CD8-positive, alpha-beta memory T cell (primary cell): ENCODE results near the gene GPATCH8. TPM values are rescaled to one million over a fixed set of nuclear protein-coding genes. Genes with fewer than 3 reads are reported as not detected.
A peak's percentile ranks its signal among the peaks of the same experiment; 100 is the strongest.

Experiments
- CTCF ChIA-PET: fragments of 350-600 bp; sonication (Branson Sonifier 250); formaldehyde crosslinking; loops from one replicate; lab custom pipeline; 2021; ENCODE audit warnings: antibody characterized with exemption; lab: Charles Lee
- POLR2A ChIA-PET: fragments of 350-600 bp; sonication (Branson Sonifier 250); formaldehyde crosslinking; loops from one replicate; lab custom pipeline; 2021; ENCODE audit warnings: antibody characterized with exemption; lab: Charles Lee
- DNase-seq, 5 donors: peaks; one replicate each; pipeline versions ENCODE4 v3.0.0 to v3.0.0-alpha.2; 2020 to 2022; ENCODE audit warnings: mixed read lengths in 1 of 5
- H3K27ac ChIP-seq: one replicate; pipeline ENCODE4 v1.7.0; 2013; ENCODE audit warnings: low read depth, mild to moderate bottlenecking, low read length, moderate library complexity
- H3K27me3 ChIP-seq: 2 replicates; pipeline ENCODE4 v1.7.0; 2013; ENCODE audit warnings: low read length, mild to moderate bottlenecking; ENCODE audit not compliant: insufficient read depth, poor library complexity, severe bottlenecking
- H3K36me3 ChIP-seq: 2 replicates; pipeline ENCODE4 v1.7.0; 2013; ENCODE audit warnings: mild to moderate bottlenecking, low read length, moderate library complexity; ENCODE audit not compliant: insufficient read depth
- H3K4me1 ChIP-seq: 2 replicates; pipeline ENCODE4 v1.7.0; 2013; ENCODE audit warnings: mild to moderate bottlenecking, low read length, moderate library complexity; ENCODE audit not compliant: insufficient read depth
- H3K4me3 ChIP-seq: 2 replicates; pipeline ENCODE4 v1.7.0; 2013; ENCODE audit warnings: mild to moderate bottlenecking, low read length
- H3K9me3 ChIP-seq: 2 replicates; pipeline ENCODE4 v1.7.0; 2013; ENCODE audit warnings: mild to moderate bottlenecking, low read length
- H3K27ac Mint-ChIP-seq, 8 donors: one replicate each; pipeline ENCODE4 v1.8.0; 2020 to 2021; ENCODE audit warnings: mixed read lengths in 8 of 8, mild to moderate bottlenecking in 6 of 8, inconsistent platforms in 3 of 8, moderate library complexity in 3 of 8
- H3K27me3 Mint-ChIP-seq, 2 donors: one replicate each; pipeline ENCODE4 v1.8.0; 2020 to 2021; ENCODE audit warnings: mixed read lengths in 2 of 2, mild to moderate bottlenecking in 1 of 2, moderate library complexity in 1 of 2
- H3K36me3 Mint-ChIP-seq, 3 donors: one replicate each; pipeline ENCODE4 v1.8.0; 2020 to 2021; ENCODE audit warnings: mixed read lengths in 3 of 3, inconsistent platforms in 1 of 3, mild to moderate bottlenecking in 1 of 3
- H3K4me1 Mint-ChIP-seq, 3 donors: one replicate each; pipeline ENCODE4 v1.8.0; 2020 to 2021; ENCODE audit warnings: mixed read lengths in 3 of 3, inconsistent platforms in 1 of 3, mild to moderate bottlenecking in 1 of 3
- H3K4me3 Mint-ChIP-seq, 7 donors: one replicate each; pipeline ENCODE4 v1.8.0; 2020 to 2021; ENCODE audit warnings: mixed read lengths in 7 of 7, mild to moderate bottlenecking in 6 of 7, moderate library complexity in 4 of 7, inconsistent platforms in 2 of 7
- H3K9me3 Mint-ChIP-seq, 5 donors: one replicate each; pipeline ENCODE4 v1.8.0; 2020 to 2022; ENCODE audit warnings: mixed read lengths in 5 of 5, mild to moderate bottlenecking in 3 of 5, moderate library complexity in 2 of 5, inconsistent platforms in 1 of 5
- polyA plus RNA-seq: library from polyadenylated mRNA; unstranded; fragments of 300-500 nt; fragmentation: Illumina TruSeq; gene quantifications from one replicate; pipeline ENCODE4 v1.2.3, GENCODE V29; 2021
- total RNA-seq, 2 experiments: library from RNA; stranded (reverse); gene quantifications; one replicate each; pipeline ENCODE4 v1.2.3, GENCODE V29; 2021

GPATCH8 gene
- total and polyA plus RNA-seq, 3 experiments from 2014 or later = 41.6 to 73.3 (median 43.3) TPM

GRCh38 chr17:44493339-44493738 lies 9.9 kb downstream of the GPATCH8 start:
- Mint-ChIP-seq H3K9me3 (no peaks in the 10 kb centered on the region), H3K4me1 (peaks cover 51 to 77% (median 71%) of the 10 kb centered on the region in 3 donors), H3K4me3 (no peak overlapping the region), H3K36me3 (peaks cover 0 to 37% (median 7%) of the 10 kb centered on the region in 3 donors), H3K27ac (peak overlapping the region in 1 of 8 donors; percentile 47), H3K27me3 (no peaks in the 10 kb centered on the region)
- DNase-seq = no peak
- Histone ChIP-seq H3K36me3 (no peaks in the 10 kb centered on the region), H3K9me3 (no peaks in the 10 kb centered on the region), H3K27ac (no peak overlapping the region), H3K4me1 (peaks cover 18% of the 10 kb centered on the region), H3K4me3 (no peak overlapping the region), H3K27me3 (no peaks in the 10 kb centered on the region)
- POLR2A ChIA-PET = interaction anchor here (0.6 kb wide), 1 partner anchor 9 kb away, joined by 4 read pairs; no protein-coding TSS in a partner anchor
- CTCF ChIA-PET = no interaction called here

GRCh38 chr17:44492706-44493272 lies 10.4 kb downstream of the GPATCH8 start:
- Histone ChIP-seq H3K27ac (no peak overlapping the region), H3K27me3 (no peaks in the 10 kb centered on the region), H3K9me3 (no peaks in the 10 kb centered on the region), H3K4me1 (peaks cover 15% of the 10 kb centered on the region), H3K36me3 (no peaks in the 10 kb centered on the region), H3K4me3 (no peak overlapping the region)
- H3K4me1 Mint-ChIP-seq = peaks cover 48 to 71% (median 65%) of the 10 kb centered on the region in 3 donors
- no peaks in the 10 kb centered on the region for H3K9me3 Mint-ChIP-seq
- ChIA-PET CTCF (no interaction called here), POLR2A (no interaction called here)
- H3K4me3 Mint-ChIP-seq = no peak overlapping the region
- H3K27ac Mint-ChIP-seq = no peak overlapping the region
- H3K27me3 Mint-ChIP-seq = no peaks in the 10 kb centered on the region
- peaks cover 0 to 34% (median 7%) of the 10 kb centered on the region in 3 donors for H3K36me3 Mint-ChIP-seq
- no peak for DNase-seq

DNA sequence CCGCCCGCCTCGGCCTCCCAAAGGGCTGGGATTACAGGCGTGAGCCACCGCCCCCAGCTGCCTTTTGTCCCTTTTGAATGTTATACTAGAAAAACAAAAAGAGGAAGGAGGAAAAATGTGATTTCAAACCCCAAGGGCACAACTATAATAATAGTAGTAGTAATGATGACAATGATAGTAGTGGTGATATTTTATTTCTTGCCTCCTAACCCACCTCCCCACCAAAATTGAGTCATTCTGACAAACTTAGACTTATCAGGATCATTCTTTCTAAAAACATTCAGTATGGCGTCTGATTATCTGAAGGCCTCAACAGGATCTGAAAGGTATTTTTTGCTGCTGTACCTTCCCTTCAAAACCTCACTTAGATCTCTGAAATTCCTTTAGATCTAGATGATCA lies 13.6 kb downstream of the GPATCH8 start:
- no peaks in the 10 kb centered on the region for H3K9me3 Mint-ChIP-seq
- POLR2A ChIA-PET = no interaction called here
- DNase-seq = no peak
- peaks cover 45 to 65% (median 64%) of the 10 kb centered on the region in 3 donors for H3K4me1 Mint-ChIP-seq
- no peaks in the 10 kb centered on the region for H3K36me3 ChIP-seq
- peaks cover 8% of the 10 kb centered on the region for H3K4me1 ChIP-seq
- no peaks in the 10 kb centered on the region for H3K27me3 ChIP-seq
- H3K36me3 Mint-ChIP-seq = peaks cover 0 to 40% (median 8%) of the 10 kb centered on the region in 3 donors
- no peak overlapping the region for H3K27ac ChIP-seq
- no peak overlapping the region for H3K4me3 ChIP-seq
- CTCF ChIA-PET = no interaction called here
- H3K4me3 Mint-ChIP-seq = no peak overlapping the region
- H3K27ac Mint-ChIP-seq = no peak overlapping the region
- H3K9me3 ChIP-seq = no peaks in the 10 kb centered on the region
- no peaks in the 10 kb centered on the region for H3K27me3 Mint-ChIP-seq

GRCh38 chr17:44487170-44487569 lies 16.0 kb downstream of the GPATCH8 start:
- no peaks in the 10 kb centered on the region for H3K9me3 ChIP-seq
- Mint-ChIP-seq H3K4me1 (peaks cover 31 to 49% (median 48%) of the 10 kb centered on the region in 3 donors), H3K27me3 (no peaks in the 10 kb centered on the region), H3K4me3 (no peak overlapping the region), H3K27ac (peak overlapping the region in 2 of 8 donors; percentile 29 to 39), H3K9me3 (no peaks in the 10 kb centered on the region), H3K36me3 (peaks cover 0 to 28% (median 8%) of the 10 kb centered on the region in 3 donors)
- H3K36me3 ChIP-seq = no peaks in the 10 kb centered on the region
- POLR2A ChIA-PET = no interaction called here
- peaks cover 3% of the 10 kb centered on the region for H3K4me1 ChIP-seq
- CTCF ChIA-PET = no interaction called here
- no peak overlapping the region for H3K27ac ChIP-seq
- DNase-seq = no peak
- no peak overlapping the region for H3K4me3 ChIP-seq
- H3K27me3 ChIP-seq = no peaks in the 10 kb centered on the region

DNA sequence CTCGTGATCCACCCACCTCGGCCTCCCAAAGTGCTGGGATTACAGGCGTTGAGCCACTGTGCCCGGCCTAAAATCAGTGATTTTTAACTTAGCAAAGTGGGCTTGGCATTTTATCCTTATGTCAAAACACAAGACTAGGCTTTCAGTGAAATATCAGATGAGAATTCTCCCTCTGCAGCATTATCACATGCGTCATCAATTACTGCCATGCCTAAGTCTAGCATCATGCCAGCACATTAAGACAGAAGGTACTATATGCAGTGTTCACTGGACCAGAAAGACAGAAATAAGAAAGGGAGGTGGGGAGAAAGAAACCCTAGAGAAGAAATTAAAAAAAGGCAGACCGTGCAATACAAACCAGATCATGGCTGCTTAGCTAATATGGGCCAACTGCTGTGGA lies 29.8 kb downstream of the GPATCH8 start:
- no peak overlapping the region for H3K27ac Mint-ChIP-seq
- H3K4me3 Mint-ChIP-seq = no peak overlapping the region
- H3K27ac ChIP-seq = no peak overlapping the region
- ChIA-PET POLR2A (no interaction called here), CTCF (no interaction called here)
- peaks cover 3 to 44% (median 4%) of the 10 kb centered on the region in 3 donors for H3K36me3 Mint-ChIP-seq
- H3K9me3 Mint-ChIP-seq = no peaks in the 10 kb centered on the region
- H3K4me1 ChIP-seq = no peaks in the 10 kb centered on the region
- H3K9me3 ChIP-seq = no peaks in the 10 kb centered on the region
- no peaks in the 10 kb centered on the region for H3K36me3 ChIP-seq
- H3K27me3 ChIP-seq = no peaks in the 10 kb centered on the region
- no peaks in the 10 kb centered on the region for H3K27me3 Mint-ChIP-seq
- no peak overlapping the region for H3K4me3 ChIP-seq
- DNase-seq = no peak
- H3K4me1 Mint-ChIP-seq = peaks cover 30 to 60% (median 56%) of the 10 kb centered on the region in 3 donors

DNA sequence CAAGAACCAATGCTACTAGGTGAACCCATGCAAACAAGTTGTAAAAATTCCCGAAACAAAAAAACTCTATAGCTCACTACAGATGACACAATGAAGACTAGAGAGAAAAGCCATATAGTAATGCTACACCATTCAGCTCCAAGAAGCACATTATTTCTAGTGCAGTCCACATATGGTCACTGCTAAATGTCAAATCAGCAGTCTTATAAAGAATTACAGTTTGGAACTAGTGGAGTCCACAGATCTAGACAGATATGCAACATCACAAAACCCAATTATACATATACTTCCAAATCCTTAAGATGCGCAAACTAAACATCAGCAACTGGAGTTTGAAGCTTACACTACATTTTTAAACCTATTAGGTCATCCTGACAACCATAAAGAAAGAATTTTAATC lies 33.5 kb downstream of the GPATCH8 start:
- Mint-ChIP-seq H3K4me3 (no peak overlapping the region), H3K27me3 (no peaks in the 10 kb centered on the region), H3K4me1 (peaks cover 39 to 72% (median 68%) of the 10 kb centered on the region in 3 donors), H3K36me3 (peaks cover 3 to 61% (median 4%) of the 10 kb centered on the region in 3 donors), H3K9me3 (no peaks in the 10 kb centered on the region), H3K27ac (peak overlapping the region in 2 of 8 donors; percentile 26 to 47)
- H3K36me3 ChIP-seq = no peaks in the 10 kb centered on the region
- H3K4me3 ChIP-seq = no peak overlapping the region
- H3K9me3 ChIP-seq = no peaks in the 10 kb centered on the region
- peaks cover 7% of the 10 kb centered on the region for H3K4me1 ChIP-seq
- ChIA-PET CTCF (no interaction called here), POLR2A (no interaction called here)
- H3K27me3 ChIP-seq = no peaks in the 10 kb centered on the region
- no peak overlapping the region for H3K27ac ChIP-seq
- DNase-seq = no peak

DNA sequence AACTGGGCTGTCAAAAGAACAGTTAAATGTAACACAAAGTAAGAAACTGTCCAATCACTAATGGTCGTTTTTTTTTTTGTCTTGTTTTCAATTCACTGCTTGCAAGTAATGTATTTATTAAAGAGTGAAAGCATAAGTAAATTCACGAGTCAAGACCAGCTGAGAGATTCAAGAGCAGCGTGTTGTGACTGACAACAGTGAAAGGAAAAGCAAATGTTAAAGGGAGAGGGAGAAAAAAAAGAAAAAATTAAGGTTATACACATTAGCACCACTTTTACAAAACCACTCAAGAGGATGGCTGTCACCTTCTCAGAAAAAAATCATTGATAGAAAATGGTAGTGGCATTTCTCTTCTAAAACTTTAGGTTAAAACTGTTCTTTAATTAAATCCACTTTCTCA lies 36.1 kb downstream of the GPATCH8 start:
- Histone ChIP-seq H3K27ac (no peak overlapping the region), H3K36me3 (no peaks in the 10 kb centered on the region), H3K4me3 (no peak overlapping the region), H3K4me1 (peaks cover 7% of the 10 kb centered on the region), H3K9me3 (no peaks in the 10 kb centered on the region), H3K27me3 (no peaks in the 10 kb centered on the region)
- peaks cover 0 to 61% (median 5%) of the 10 kb centered on the region in 3 donors for H3K36me3 Mint-ChIP-seq
- peaks cover 41 to 71% (median 69%) of the 10 kb centered on the region in 3 donors for H3K4me1 Mint-ChIP-seq
- POLR2A ChIA-PET = no interaction called here
- H3K27ac Mint-ChIP-seq = peak overlapping the region in 2 of 8 donors; percentile 6 to 35
- H3K27me3 Mint-ChIP-seq = no peaks in the 10 kb centered on the region
- H3K4me3 Mint-ChIP-seq = no peak overlapping the region
- H3K9me3 Mint-ChIP-seq = no peaks in the 10 kb centered on the region
- CTCF ChIA-PET = no interaction called here
- DNase-seq = no peak

GRCh38 chr17:44466339-44466738 lies 36.9 kb downstream of the GPATCH8 start:
- H3K9me3 ChIP-seq = no peaks in the 10 kb centered on the region
- ChIA-PET POLR2A (no interaction called here), CTCF (no interaction called here)
- Mint-ChIP-seq H3K9me3 (no peaks in the 10 kb centered on the region), H3K36me3 (peaks cover 0 to 62% (median 7%) of the 10 kb centered on the region in 3 donors), H3K27me3 (no peaks in the 10 kb centered on the region), H3K27ac (peak overlapping the region in 3 of 8 donors; percentile 41 to 76 (median 52)), H3K4me1 (peaks cover 39 to 70% (median 68%) of the 10 kb centered on the region in 3 donors), H3K4me3 (no peak overlapping the region)
- no peaks in the 10 kb centered on the region for H3K36me3 ChIP-seq
- H3K27ac ChIP-seq = no peak overlapping the region
- no peak overlapping the region for H3K4me3 ChIP-seq
- H3K4me1 ChIP-seq = peaks cover 7% of the 10 kb centered on the region
- DNase-seq = no peak
- no peaks in the 10 kb centered on the region for H3K27me3 ChIP-seq
